Upper lobe of left lung (tissue), 6 donors: ENCODE results near the gene OBSCN. TPM values are rescaled to one million over a fixed set of nuclear protein-coding genes. Genes with fewer than 3 reads are reported as not detected.

Experiments
- ATAC-seq, 2 donors: fragments of 200-7000 bp; cut with Tn5 transposase; one replicate each; pipeline ENCODE4 v1.9.1; 2022; ENCODE audit warnings: mild to moderate bottlenecking in 2 of 2, moderate library complexity in 2 of 2; ENCODE audit not compliant: low FRiP score in 2 of 2
- DNase-seq, 2 donors: peaks; one replicate each; pipeline ENCODE4 v3.0.0-alpha.2; 2019 to 2020
- H3K27ac ChIP-seq, 4 donors: fragments of 200-600 bp; sonication (generic); one replicate each; pipeline ENCODE4 v1.5.1; 2016 to 2019
- H3K27me3 ChIP-seq, 4 donors: fragments of 200-600 bp; sonication (generic); one replicate each; pipeline ENCODE4 v1.5.1; 2017 to 2019
- H3K36me3 ChIP-seq, 4 donors: fragments of 200-600 bp; sonication (generic); one replicate each; pipeline ENCODE4 v1.5.1; 2016 to 2019
- H3K4me1 ChIP-seq, 4 donors: fragments of 200-600 bp; sonication (generic); one replicate each; pipeline ENCODE4 v1.5.1; 2018 to 2019
- H3K4me3 ChIP-seq, 4 donors: fragments of 200-600 bp; sonication (generic); one replicate each; pipeline ENCODE4 v1.5.1; 2017 to 2019; ENCODE audit warnings: mild to moderate bottlenecking in 2 of 4, moderate library complexity in 1 of 4
- H3K9me3 ChIP-seq, 4 donors: fragments of 200-600 bp; sonication (generic); one replicate each; pipeline ENCODE4 v1.5.1; 2018 to 2019
- CTCF ChIP-seq, 6 experiments: fragments of 450-650 bp in 4 of 6; fragments of 200-600 bp in 2 of 6; sonication (generic) in 2 of 6; IDR thresholded peaks; one replicate each; pipeline ENCODE4 v1.5.1; 2016 to 2019; ENCODE audit warnings: antibody characterized with exemption in 6 of 6
- EP300 ChIP-seq, 4 donors: sonication (generic); formaldehyde crosslinking; IDR thresholded peaks; one replicate each; pipeline ENCODE4 v1.5.1; 2017; ENCODE audit warnings: antibody characterized with exemption in 4 of 4, control low read depth in 2 of 4
- POLR2A ChIP-seq, 4 donors: fragments of 450-650 bp; IDR thresholded peaks; one replicate each; pipeline ENCODE4 v1.5.1; 2016 to 2017; ENCODE audit warnings: antibody characterized with exemption in 4 of 4, mild to moderate bottlenecking in 2 of 4
- POLR2AphosphoS5 ChIP-seq, 2 donors: sonication (generic); formaldehyde crosslinking; IDR thresholded peaks; one replicate each; pipeline ENCODE4 v1.5.1; 2017; ENCODE audit warnings: antibody characterized with exemption in 2 of 2
- WGBS, 2 donors: methylation state at CpG; one replicate each; pipeline ENCODE4 v1.1.5; 2017 to 2018; 5-methylcytosine and 5-hydroxymethylcytosine counted together
- total RNA-seq, 6 donors: library from RNA; depleted of rRNA in 4 of 6; stranded (reverse); fragments of >200 nt in 4 of 6; gene quantifications; one replicate each; pipeline versions ENCODE4 v1.1.0 to v1.2.1, GENCODE V29; 2016 to 2021
- donor health status: DM: no; HTN: no; CAD: no; lungs with moderate emphysema.
- donor health status: DM: no; HTN: yes; CAD: no; lungs with severe emphysema.

Gene OBSCN
- total RNA-seq, 6 donors from 2014 or later: 15.7 to 160 (median 47.0) TPM

- no peaks in the 10 kb centered on the region for H3K27me3 ChIP-seq
- H3K27ac ChIP-seq: no peak overlapping the region
- ATAC-seq (no peak), DNase-seq (no peak)
- peaks cover 0 to 6% (median 4%) of the 10 kb centered on the region in 4 donors for H3K9me3 ChIP-seq
- TF ChIP-seq EP300 (IDR thresholded peaks at IDR 0.05) (no peak), POLR2A (IDR thresholded peaks at IDR 0.05) (no peak), CTCF (IDR thresholded peaks at IDR 0.05) (no peak), POLR2AphosphoS5 (IDR thresholded peaks at IDR 0.05) (no peak)
- WGBS, 2 donors: 70 to 81% methylated on average over 2 of the region's 2 CpGs
- H3K36me3 ChIP-seq: peaks cover 0 to 21% (median 12%) of the 10 kb centered on the region in 4 donors
- H3K4me1 ChIP-seq: no peaks in the 10 kb centered on the region
- H3K4me3 ChIP-seq: no peak overlapping the region
Measured at GRCh38 chr1:228329887-228330286, 122.0 kb downstream of the OBSCN start.

- no peak overlapping the region for H3K4me3 ChIP-seq
- TF ChIP-seq CTCF (IDR thresholded peaks at IDR 0.05) (no peak), POLR2A (IDR thresholded peaks at IDR 0.05) (no peak), EP300 (IDR thresholded peaks at IDR 0.05) (no peak), POLR2AphosphoS5 (IDR thresholded peaks at IDR 0.05) (no peak)
- no peaks in the 10 kb centered on the region for H3K27me3 ChIP-seq
- WGBS, 2 donors: 89 to 91% methylated on average over 10 to 13 of the region's 17 CpGs
- ATAC-seq (no peak), DNase-seq (peak; percentile 15 to 36)
- H3K36me3 ChIP-seq: peaks cover 0 to 46% (median 17%) of the 10 kb centered on the region in 4 donors
- H3K9me3 ChIP-seq: no peaks in the 10 kb centered on the region
- no peaks in the 10 kb centered on the region for H3K4me1 ChIP-seq
- H3K27ac ChIP-seq: no peak overlapping the region
Measured at GRCh38 chr1:228332797-228333738, 125.2 kb downstream of the OBSCN start.

GRCh38 chr1:228333739-228334115, 125.9 kb downstream of the OBSCN start:
- no peaks in the 10 kb centered on the region for H3K9me3 ChIP-seq
- H3K4me3 ChIP-seq: no peak overlapping the region
- H3K36me3 ChIP-seq: peaks cover 0 to 49% (median 22%) of the 10 kb centered on the region in 4 donors
- TF ChIP-seq POLR2AphosphoS5 (IDR thresholded peaks at IDR 0.05): no peak
- no peak for TF ChIP-seq CTCF (IDR thresholded peaks at IDR 0.05)
- TF ChIP-seq POLR2A (IDR thresholded peaks at IDR 0.05): no peak
- no peak for TF ChIP-seq EP300 (IDR thresholded peaks at IDR 0.05)
- DNase-seq (peak in 1 of 2 donors; percentile 12), ATAC-seq (no peak)
- no peaks in the 10 kb centered on the region for H3K4me1 ChIP-seq
- H3K27me3 ChIP-seq: no peaks in the 10 kb centered on the region
- no peak overlapping the region for H3K27ac ChIP-seq
- 99% methylated on average over 10 of the region's 10 CpGs; no CpG with 5 or more reads in 1 of the 2 donors for WGBS, 2 donors

- Histone ChIP-seq H3K27me3 (no peaks in the 10 kb centered on the region), H3K4me1 (no peaks in the 10 kb centered on the region), H3K9me3 (no peaks in the 10 kb centered on the region), H3K27ac (no peak overlapping the region), H3K4me3 (no peak overlapping the region), H3K36me3 (peaks cover 0 to 56% (median 28%) of the 10 kb centered on the region in 4 donors)
- TF ChIP-seq POLR2A (IDR thresholded peaks at IDR 0.05) (no peak), CTCF (IDR thresholded peaks at IDR 0.05) (no peak), EP300 (IDR thresholded peaks at IDR 0.05) (no peak), POLR2AphosphoS5 (IDR thresholded peaks at IDR 0.05) (no peak)
- ATAC-seq (no peak), DNase-seq (peak; percentile 15 to 75)
- 96% methylated on average over 17 of the region's 22 CpGs; no CpG with 5 or more reads in 1 of the 2 donors for WGBS, 2 donors
Measured at GRCh38 chr1:228334226-228334935, 126.5 kb downstream of the OBSCN start.
